ENCODE measurements around the gene PAFAH1B1.
A peak's percentile ranks its signal among the peaks of the same experiment; 100 is the strongest.
"Not testable (repeated sequence)": the region's sequence is repeated elsewhere in the genome, so short reads cannot be mapped to it uniquely, and the experiment has no call there.

The PAFAH1B1 gene

DNA sequence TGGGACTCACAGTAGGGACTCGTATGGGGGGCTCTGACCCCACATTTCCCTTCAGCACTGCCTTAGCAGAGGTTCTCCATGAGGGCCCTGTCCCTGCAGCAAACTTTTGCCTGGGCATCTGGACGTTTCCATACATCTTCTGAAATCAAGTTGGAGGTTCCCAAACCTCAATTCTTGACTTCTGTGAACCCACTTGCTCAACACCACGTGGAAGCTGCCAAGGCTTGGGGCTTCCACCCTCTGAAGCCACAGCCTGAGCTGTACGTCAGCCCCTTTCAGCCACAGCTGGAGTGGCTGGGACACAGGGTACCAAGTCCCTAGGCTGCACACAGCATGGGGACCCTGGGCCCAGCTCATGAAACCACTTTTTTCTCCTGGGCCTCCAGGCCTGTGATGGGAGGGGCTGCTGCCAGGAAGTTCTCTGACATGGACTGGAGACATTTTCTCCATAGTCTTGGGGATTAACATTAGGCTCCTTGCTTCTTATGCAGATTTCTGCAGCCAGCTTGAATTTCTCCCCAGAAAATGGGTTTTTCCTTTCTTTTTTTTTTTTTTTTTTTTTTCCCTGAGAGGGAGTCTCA, 29.4 kb downstream of the PAFAH1B1 start:
- not testable (repeated sequence) for H3K56ac ChIP-seq (ENCODE audit: low read length); H3K23ac ChIP-seq (ENCODE audit: low read length); H4K5ac ChIP-seq (ENCODE audit: low read length); H2BK5ac ChIP-seq (ENCODE audit: low read length); H3K4ac ChIP-seq (ENCODE audit: low read depth, low read length); H4K8ac ChIP-seq (ENCODE audit: low read depth, low read length); H2BK120ac ChIP-seq (ENCODE audit: low read depth, low read length); H3K27me3 ChIP-seq (ENCODE audit: insufficient read depth, low read length, poor library complexity); H2AK5ac ChIP-seq (ENCODE audit: low read length); H3K27ac ChIP-seq (ENCODE audit: low read depth, low read length); H3K79me1 ChIP-seq (ENCODE audit: low read length); H3K36me3 ChIP-seq (ENCODE audit: control insufficient read depth, insufficient read depth, low read length); DNase-seq; H3K4me1 ChIP-seq (ENCODE audit: control insufficient read depth, low read depth, low read length); H2BK15ac ChIP-seq (replicated peaks; ENCODE audit: low read depth); H3K4me3 ChIP-seq (ENCODE audit: low read length); H3K18ac ChIP-seq (ENCODE audit: low read length); H3K4me2 ChIP-seq (ENCODE audit: low read length); H3K9ac ChIP-seq (ENCODE audit: low read length)
- no CpG with 5 or more reads among the region's 4 CpGs for WGBS (ENCODE audit: extremely low coverage, insufficient coverage, low lambda C conversion rate)
- peaks cover 72% of the 10 kb centered on the region for H3K79me2 ChIP-seq (ENCODE audit: control insufficient read depth, insufficient read depth, low read length)

DNA sequence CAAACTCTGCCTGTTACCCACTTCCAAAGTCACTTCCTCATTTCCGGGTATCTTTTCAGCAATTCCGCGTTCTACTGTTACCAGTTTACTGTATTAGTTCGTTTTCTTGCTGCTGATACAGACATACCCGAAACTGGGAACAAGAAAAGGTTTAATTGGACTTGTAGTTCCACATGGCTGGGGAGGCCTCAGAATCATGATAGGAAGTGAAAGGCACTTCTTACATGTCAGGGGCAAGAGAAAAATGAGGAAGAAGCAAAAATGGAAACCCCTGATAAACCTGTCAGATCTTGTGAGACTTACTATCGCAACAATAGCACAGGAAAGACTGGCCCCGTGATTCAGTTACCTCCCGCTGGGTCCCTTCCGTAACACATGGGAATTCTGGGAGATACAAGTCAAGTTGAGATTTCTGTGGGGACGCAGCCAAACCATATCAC, 30.9 kb downstream of the PAFAH1B1 start:
- Histone ChIP-seq H2BK15ac (replicated peaks; ENCODE audit: low read depth) (no peak overlapping the region), H4K5ac (ENCODE audit: low read length) (no peak overlapping the region), H3K36me3 (ENCODE audit: control insufficient read depth, insufficient read depth, low read length) (peaks cover 3% of the 10 kb centered on the region), H3K4ac (ENCODE audit: low read depth, low read length) (no peak overlapping the region), H3K4me3 (ENCODE audit: low read length) (no peak overlapping the region), H3K79me2 (ENCODE audit: control insufficient read depth, insufficient read depth, low read length) (peaks cover 73% of the 10 kb centered on the region), H4K8ac (ENCODE audit: low read depth, low read length) (no peak overlapping the region), H3K23ac (ENCODE audit: low read length) (no peak overlapping the region), H3K4me1 (ENCODE audit: control insufficient read depth, low read depth, low read length) (no peaks in the 10 kb centered on the region), H3K79me1 (ENCODE audit: low read length) (peaks cover 3% of the 10 kb centered on the region), H2AK5ac (ENCODE audit: low read length) (no peak overlapping the region), H3K56ac (ENCODE audit: low read length) (no peak overlapping the region), H3K27ac (ENCODE audit: low read depth, low read length) (peak overlapping the region; percentile 19), H3K9ac (ENCODE audit: low read length) (no peak overlapping the region), H3K18ac (ENCODE audit: low read length) (no peak overlapping the region), H3K27me3 (ENCODE audit: insufficient read depth, low read length, poor library complexity) (no peaks in the 10 kb centered on the region), H3K4me2 (ENCODE audit: low read length) (no peak overlapping the region), H2BK5ac (ENCODE audit: low read length) (no peak overlapping the region), H2BK120ac (ENCODE audit: low read depth, low read length) (no peak overlapping the region)
- peak; percentile 80 for DNase-seq
- no CpG with 5 or more reads among the region's 10 CpGs for WGBS (ENCODE audit: extremely low coverage, insufficient coverage, low lambda C conversion rate)

DNA sequence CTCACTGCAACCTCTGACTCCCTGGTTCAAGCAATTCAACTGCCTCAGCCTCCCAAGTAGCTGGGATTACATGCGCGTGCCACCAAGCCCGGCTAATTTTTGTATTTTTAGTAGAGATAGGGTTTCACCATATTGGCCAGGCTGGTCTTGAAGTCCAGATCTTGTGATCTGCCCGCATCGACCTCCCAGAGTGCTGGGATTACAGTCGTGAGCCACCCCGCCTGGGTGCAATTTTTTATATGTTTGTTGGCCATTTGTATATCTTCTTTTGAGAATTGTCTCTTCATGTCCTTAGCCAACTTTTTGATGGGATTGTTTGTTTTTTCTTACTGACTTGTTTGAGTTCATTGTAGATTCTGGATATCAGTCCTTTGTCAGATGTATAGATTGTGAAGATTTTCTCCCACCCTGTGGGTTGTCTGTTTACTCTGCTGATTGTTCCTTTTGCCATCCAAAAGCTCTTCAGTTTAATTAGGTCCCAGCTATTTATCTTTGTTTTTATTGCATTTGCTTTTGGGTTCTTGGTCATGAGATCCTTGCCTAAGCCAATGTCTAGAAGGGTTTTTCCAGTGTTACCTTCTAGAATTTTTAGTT, 33.3 kb downstream of the PAFAH1B1 start:
- not testable (repeated sequence) for H3K4me1 ChIP-seq (ENCODE audit: control insufficient read depth, low read depth, low read length); H2BK5ac ChIP-seq (ENCODE audit: low read length); H3K9ac ChIP-seq (ENCODE audit: low read length); H4K5ac ChIP-seq (ENCODE audit: low read length); H2BK15ac ChIP-seq (replicated peaks; ENCODE audit: low read depth); H3K36me3 ChIP-seq (ENCODE audit: control insufficient read depth, insufficient read depth, low read length); H3K27ac ChIP-seq (ENCODE audit: low read depth, low read length); H3K4ac ChIP-seq (ENCODE audit: low read depth, low read length); H3K4me2 ChIP-seq (ENCODE audit: low read length); H3K56ac ChIP-seq (ENCODE audit: low read length); H3K4me3 ChIP-seq (ENCODE audit: low read length); H3K27me3 ChIP-seq (ENCODE audit: insufficient read depth, low read length, poor library complexity); H3K23ac ChIP-seq (ENCODE audit: low read length); DNase-seq; H3K18ac ChIP-seq (ENCODE audit: low read length); H3K79me1 ChIP-seq (ENCODE audit: low read length); H2AK5ac ChIP-seq (ENCODE audit: low read length); H2BK120ac ChIP-seq (ENCODE audit: low read depth, low read length); H4K8ac ChIP-seq (ENCODE audit: low read depth, low read length)
- WGBS (ENCODE audit: extremely low coverage, insufficient coverage, low lambda C conversion rate), result no CpG with 5 or more reads among the region's 7 CpGs
- H3K79me2 ChIP-seq (ENCODE audit: control insufficient read depth, insufficient read depth, low read length), result peaks cover 80% of the 10 kb centered on the region

DNA sequence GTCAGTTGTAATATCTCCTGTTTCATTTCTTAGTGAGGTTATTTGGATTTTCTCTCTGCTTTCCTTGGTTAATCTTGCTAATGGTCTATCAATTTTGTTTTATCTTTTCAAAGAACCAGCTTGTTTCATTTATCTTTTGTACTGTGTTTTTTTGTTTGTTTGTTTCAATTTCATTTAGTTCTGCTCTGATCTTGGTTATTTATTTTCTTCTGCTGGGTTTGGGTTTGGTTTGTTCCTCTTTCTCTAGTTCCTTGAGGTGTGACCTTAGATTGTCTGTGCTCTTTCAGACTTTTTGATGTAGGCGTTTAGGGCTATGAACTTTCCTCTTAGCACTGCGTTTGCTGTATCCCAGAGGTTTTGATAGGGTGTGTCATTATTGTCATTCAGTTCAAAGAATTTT, 35.5 kb downstream of the PAFAH1B1 start:
- not testable (repeated sequence) for H3K18ac ChIP-seq (ENCODE audit: low read length); H3K79me1 ChIP-seq (ENCODE audit: low read length); H2BK5ac ChIP-seq (ENCODE audit: low read length); H3K36me3 ChIP-seq (ENCODE audit: control insufficient read depth, insufficient read depth, low read length); H3K27ac ChIP-seq (ENCODE audit: low read depth, low read length); H4K8ac ChIP-seq (ENCODE audit: low read depth, low read length); H3K27me3 ChIP-seq (ENCODE audit: insufficient read depth, low read length, poor library complexity); H3K4ac ChIP-seq (ENCODE audit: low read depth, low read length); H3K4me1 ChIP-seq (ENCODE audit: control insufficient read depth, low read depth, low read length); H3K4me3 ChIP-seq (ENCODE audit: low read length); DNase-seq; H3K9ac ChIP-seq (ENCODE audit: low read length); H3K56ac ChIP-seq (ENCODE audit: low read length); H4K5ac ChIP-seq (ENCODE audit: low read length); H2BK120ac ChIP-seq (ENCODE audit: low read depth, low read length); H3K4me2 ChIP-seq (ENCODE audit: low read length); H2AK5ac ChIP-seq (ENCODE audit: low read length); H3K23ac ChIP-seq (ENCODE audit: low read length); H2BK15ac ChIP-seq (replicated peaks; ENCODE audit: low read depth)
- H3K79me2 ChIP-seq (ENCODE audit: control insufficient read depth, insufficient read depth, low read length), result peaks cover 75% of the 10 kb centered on the region
- no CpG with 5 or more reads among the region's 2 CpGs for WGBS (ENCODE audit: extremely low coverage, insufficient coverage, low lambda C conversion rate)

DNA sequence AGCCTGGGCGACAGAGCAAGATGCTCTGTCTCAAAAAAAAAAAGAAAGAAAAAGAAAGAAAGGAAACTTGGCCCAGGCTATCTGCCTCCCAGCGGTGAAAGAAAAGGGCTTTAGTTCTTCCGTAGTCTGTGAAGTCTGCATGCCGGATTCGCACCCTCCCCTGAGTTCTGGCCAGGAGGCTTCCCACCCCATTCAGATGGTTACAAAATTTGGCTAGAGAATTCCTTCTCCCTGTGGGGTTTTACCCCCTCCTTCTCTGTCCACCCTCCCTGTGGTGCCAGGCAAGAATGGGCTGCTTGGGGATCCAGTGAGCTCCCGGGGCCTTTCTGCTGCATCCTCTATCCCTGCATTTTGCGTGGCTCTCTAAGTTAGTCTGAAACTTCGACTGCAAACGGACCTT, 37.8 kb downstream of the PAFAH1B1 start:
- no peak overlapping the region for H2AK5ac ChIP-seq (ENCODE audit: low read length)
- DNase-seq, result peak; percentile 56
- WGBS (ENCODE audit: extremely low coverage, insufficient coverage, low lambda C conversion rate), result no CpG with 5 or more reads among the region's 9 CpGs
- no peak overlapping the region for H4K8ac ChIP-seq (ENCODE audit: low read depth, low read length)
- no peak overlapping the region for H2BK120ac ChIP-seq (ENCODE audit: low read depth, low read length)
- peaks cover 3% of the 10 kb centered on the region for H3K4me1 ChIP-seq (ENCODE audit: control insufficient read depth, low read depth, low read length)
- no peak overlapping the region for H2BK15ac ChIP-seq (replicated peaks; ENCODE audit: low read depth)
- no peaks in the 10 kb centered on the region for H3K27me3 ChIP-seq (ENCODE audit: insufficient read depth, low read length, poor library complexity)
- no peak overlapping the region for H3K4me2 ChIP-seq (ENCODE audit: low read length)
- H4K5ac ChIP-seq (ENCODE audit: low read length), result no peak overlapping the region
- H3K18ac ChIP-seq (ENCODE audit: low read length), result no peak overlapping the region
- H3K79me1 ChIP-seq (ENCODE audit: low read length), result peaks cover 4% of the 10 kb centered on the region
- H3K36me3 ChIP-seq (ENCODE audit: control insufficient read depth, insufficient read depth, low read length), result no peaks in the 10 kb centered on the region
- no peak overlapping the region for H3K4ac ChIP-seq (ENCODE audit: low read depth, low read length)
- no peak overlapping the region for H3K23ac ChIP-seq (ENCODE audit: low read length)
- H3K79me2 ChIP-seq (ENCODE audit: control insufficient read depth, insufficient read depth, low read length), result peaks cover 78% of the 10 kb centered on the region
- peak overlapping the region; percentile 26 for H3K56ac ChIP-seq (ENCODE audit: low read length)
- no peak overlapping the region for H2BK5ac ChIP-seq (ENCODE audit: low read length)
- no peak overlapping the region for H3K4me3 ChIP-seq (ENCODE audit: low read length)
- H3K27ac ChIP-seq (ENCODE audit: low read depth, low read length), result peak overlapping the region; percentile 16
- peak overlapping the region; percentile 19 for H3K9ac ChIP-seq (ENCODE audit: low read length)

Measured in mesendoderm (in vitro differentiated cells).